Measurements from ENCODE around the gene SHOC2.

SHOC2 gene

GRCh38 chr10:110947061-110947595 is 27.7 kb downstream of the SHOC2 start:
- no peak for DNase-seq

- DNase-seq = no peak
Measured at GRCh38 chr10:110951381-110951780, 32.0 kb downstream of the SHOC2 start.

- no peak for DNase-seq
Measured at GRCh38 chr10:110957606-110958005, 38.2 kb downstream of the SHOC2 start.

GRCh38 chr10:110959379-110960332 is 40.3 kb downstream of the SHOC2 start:
- DNase-seq = no peak

GRCh38 chr10:110960333-110960712 is 40.9 kb downstream of the SHOC2 start:
- no peak for DNase-seq

- DNase-seq = no peak
Measured at GRCh38 chr10:110962443-110962842, 43.0 kb downstream of the SHOC2 start.

GRCh38 chr10:110963162-110963561 is 43.8 kb downstream of the SHOC2 start:
- DNase-seq = no peak

- DNase-seq = no peak
Measured at GRCh38 chr10:110964681-110965080, 45.3 kb downstream of the SHOC2 start.

GRCh38 chr10:110965216-110965615 is 45.8 kb downstream of the SHOC2 start:
- no peak for DNase-seq

- DNase-seq = no peak
Measured at GRCh38 chr10:110966146-110966545, 46.7 kb downstream of the SHOC2 start.

GRCh38 chr10:110967009-110967630 is 47.7 kb downstream of the SHOC2 start:
- DNase-seq = no peak

GRCh38 chr10:110967645-110968044 is 48.2 kb downstream of the SHOC2 start:
- no peak for DNase-seq

- DNase-seq = no peak
Measured at GRCh38 chr10:110969183-110969582, 49.8 kb downstream of the SHOC2 start.

GRCh38 chr10:110971638-110972037 is 52.2 kb downstream of the SHOC2 start:
- no peak for DNase-seq

GRCh38 chr10:110972231-110973134 is 53.1 kb downstream of the SHOC2 start:
- DNase-seq = no peak

GRCh38 chr10:110973400-110973799 is 54.0 kb downstream of the SHOC2 start:
- DNase-seq = no peak

GRCh38 chr10:110976577-110976976 is 57.2 kb downstream of the SHOC2 start:
- DNase-seq = no peak

GRCh38 chr10:110977662-110978061 is 58.3 kb downstream of the SHOC2 start:
- DNase-seq = no peak

- no peak for DNase-seq
Measured at GRCh38 chr10:110978204-110978603, 58.8 kb downstream of the SHOC2 start.

- DNase-seq = no peak
Measured at GRCh38 chr10:110979611-110980010, 60.2 kb downstream of the SHOC2 start.

GRCh38 chr10:110980807-110981206 is 61.4 kb downstream of the SHOC2 start:
- DNase-seq = no peak

GRCh38 chr10:110983466-110983865 is 64.1 kb downstream of the SHOC2 start:
- no peak for DNase-seq
